K562 (cell line): ENCODE data around the gene SETD4. TPM values are rescaled to one million over a fixed set of nuclear protein-coding genes. Genes with fewer than 3 reads are reported as not detected.

Experiments used
- ATF1 ChIP-seq, 2 experiments: fragments of 450-650 bp in 1 of 2; IDR thresholded peaks; 2 replicates each; pipeline ENCODE4 v1.6.1; 2016; ENCODE audit warnings: missing compliant biosample characterization in 1 of 2, missing genetic modification characterization in 1 of 2
- BDP1 ChIP-seq: IDR thresholded peaks from 3 replicates; pipeline ENCODE4 v1.6.1; 2011; ENCODE audit not compliant: insufficient read length, insufficient read depth
- CTBP1 ChIP-seq: fragments of 450-650 bp; IDR thresholded peaks from 2 replicates; pipeline ENCODE4 v1.6.1; 2016; ENCODE audit warnings: borderline replicate concordance
- KDM5B ChIP-seq: fragments of 200-600 bp; sonication (generic); IDR thresholded peaks from 2 replicates; pipeline ENCODE4 v1.6.1; 2012; ENCODE audit warnings: low read depth, mild to moderate bottlenecking, moderate library complexity, low read length, control low read depth, inconsistent platforms; ENCODE audit not compliant: insufficient replicate concordance
- MEIS2 ChIP-seq: fragments of 450-650 bp; IDR thresholded peaks from 2 replicates; pipeline ENCODE4 v1.6.1; 2014; ENCODE audit warnings: mild to moderate bottlenecking; ENCODE audit not compliant: partially characterized antibody
- NFIC ChIP-seq: fragments of 450-650 bp; IDR thresholded peaks from 2 replicates; pipeline ENCODE4 v1.6.1; 2017; ENCODE audit warnings: mild to moderate bottlenecking, inconsistent platforms
- NRF1 ChIP-seq, 2 experiments: fragments of 450-650 bp; IDR thresholded peaks in 1 of 2; conservative IDR thresholded peaks in 1 of 2; 2 replicates each; pipeline ENCODE4 v1.6.1; 2014; ENCODE audit warnings: mild to moderate bottlenecking in 2 of 2
- PCBP1 ChIP-seq: fragments of 200-400 bp; formaldehyde crosslinking; IDR thresholded peaks from 2 replicates; pipeline ENCODE4 v1.6.1; 2018; ENCODE audit warnings: mild to moderate bottlenecking, low read depth, low read length; ENCODE audit not compliant: poor library complexity, severe bottlenecking
- POLR2A ChIP-seq: fragments of 450-650 bp; conservative IDR thresholded peaks from 2 replicates; pipeline ENCODE4 v1.6.1; 2016
- POLR2G ChIP-seq: fragments of 200-400 bp; formaldehyde crosslinking; IDR thresholded peaks from 2 replicates; pipeline ENCODE4 v1.6.1; 2017; ENCODE audit warnings: low read depth, mild to moderate bottlenecking, antibody characterized with exemption, low read length, moderate library complexity
- polyA plus RNA-seq, 8 experiments: library from polyadenylated mRNA; depleted of rRNA in 4 of 8; stranded (reverse) in 5 of 8; unstranded in 3 of 8; fragments of >200 nt; fragmentation: Nextera tagmentation in 2 of 8; fragmentation: Illumina TruSeq in 1 of 8; extraction: Ambion mirVana in 2 of 8; extraction: Trizol in 1 of 8; gene quantifications; 2 replicates each; pipeline versions ENCODE4 v1.2.1 to v1.2.3, GENCODE V29; 2011 to 2014; ENCODE audit warnings: inconsistent platforms in 1 of 8, missing spikeins in 1 of 8
- total RNA-seq, 7 experiments: library from RNA; depleted of rRNA in 6 of 7; stranded (reverse); fragments of >200 nt in 6 of 7; fragmentation: Illumina TruSeq in 2 of 7; extraction: Trizol in 2 of 7; gene quantifications; 2 replicates each; pipeline versions ENCODE4 v1.2.1 to v1.2.3, GENCODE V29; 2011 to 2021; ENCODE audit warnings: low replicate concordance in 1 of 7
- TF ChIP-seq, protein P1 (sequence below): fragments of 450-650 bp; IDR thresholded peaks from 2 replicates; pipeline ENCODE4 v1.6.1; 2016; ENCODE audit warnings: low read depth
- TF ChIP-seq, protein P2 (sequence below): sonication (generic); formaldehyde crosslinking; IDR thresholded peaks from 2 replicates; pipeline ENCODE4 v1.8.0; 2023; ENCODE audit warnings: mild to moderate bottlenecking, missing genetic modification reagents
- TF ChIP-seq, protein P3 (sequence below): sonication (generic); formaldehyde crosslinking; IDR thresholded peaks from 2 replicates; pipeline ENCODE4 v1.9.0; 2022; ENCODE audit warnings: mild to moderate bottlenecking, missing genetic modification reagents
- TF ChIP-seq, protein P4 (sequence below): sonication (generic); formaldehyde crosslinking; IDR thresholded peaks from 2 replicates; pipeline ENCODE4 v1.9.0; 2022; ENCODE audit warnings: mild to moderate bottlenecking, missing genetic modification reagents

SETD4 gene
- total and polyA plus RNA-seq, 9 of the 15 experiments (the other 6 are each of a cell fraction or from before 2014, with no cell fraction given): 16.1 to 51.3 (median 25.7) TPM

DNA sequence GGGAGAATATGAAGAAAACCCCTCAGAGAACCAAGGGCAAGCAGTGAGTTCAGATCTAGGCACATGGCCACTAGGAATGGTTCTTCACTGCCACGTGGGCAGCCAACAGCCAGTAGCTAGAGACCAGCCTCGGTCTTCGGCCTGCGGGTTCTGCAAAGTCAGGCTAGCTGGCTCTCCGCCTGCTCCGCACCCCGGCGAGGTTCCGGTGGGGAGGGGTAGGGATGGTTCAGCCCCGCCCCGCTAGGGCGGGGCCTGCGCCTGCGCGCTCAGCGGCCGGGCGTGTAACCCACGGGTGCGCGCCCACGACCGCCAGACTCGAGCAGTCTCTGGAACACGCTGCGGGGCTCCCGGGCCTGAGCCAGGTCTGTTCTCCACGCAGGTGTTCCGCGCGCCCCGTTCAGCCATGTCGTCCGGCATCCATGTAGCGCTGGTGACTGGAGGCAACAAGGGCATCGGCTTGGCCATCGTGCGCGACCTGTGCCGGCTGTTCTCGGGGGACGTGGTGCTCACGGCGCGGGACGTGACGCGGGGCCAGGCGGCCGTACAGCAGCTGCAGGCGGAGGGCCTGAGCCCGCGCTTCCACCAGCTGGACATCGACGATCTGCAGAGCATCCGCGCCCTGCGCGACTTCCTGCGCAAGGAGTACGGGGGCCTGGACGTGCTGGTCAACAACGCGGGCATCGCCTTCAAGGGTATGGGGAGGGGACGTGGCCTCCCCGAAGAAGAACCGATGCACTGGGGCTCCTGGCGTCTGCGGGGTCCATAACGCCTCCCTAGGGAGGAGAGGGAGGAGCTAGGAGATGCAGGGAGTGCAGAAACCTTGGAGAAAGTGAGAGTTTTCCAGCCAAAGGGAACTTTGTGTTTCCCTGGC is 9.6 kb upstream of the SETD4 start, which contains the start of gene CBR1 (continued):
- TF ChIP-seq CTBP1 (peak; percentile 11; the same call in 1 of the 2 replicates), POLR2G (peak; percentile 83), NRF1 (conservative IDR thresholded peaks at IDR 0.05 in 1 of 2, IDR thresholded peaks at IDR 0.05 in 1 of 2) (peak; percentile 92 to 94), PCBP1 (peak; percentile 57), KDM5B (peak; percentile 42), BDP1 (no peak), ATF1 (CRISPR knock-in tag; IDR thresholded peaks at IDR 0.05) (no peak), ATF1 (tag; IDR thresholded peaks at IDR 0.05) (peak; percentile 22; the same call in 1 of the 2 replicates), MEIS2 (peak; percentile 21), POLR2A (peak; percentile 69), NFIC (peak; percentile 91)
- TF ChIP-seq, protein P1, sequence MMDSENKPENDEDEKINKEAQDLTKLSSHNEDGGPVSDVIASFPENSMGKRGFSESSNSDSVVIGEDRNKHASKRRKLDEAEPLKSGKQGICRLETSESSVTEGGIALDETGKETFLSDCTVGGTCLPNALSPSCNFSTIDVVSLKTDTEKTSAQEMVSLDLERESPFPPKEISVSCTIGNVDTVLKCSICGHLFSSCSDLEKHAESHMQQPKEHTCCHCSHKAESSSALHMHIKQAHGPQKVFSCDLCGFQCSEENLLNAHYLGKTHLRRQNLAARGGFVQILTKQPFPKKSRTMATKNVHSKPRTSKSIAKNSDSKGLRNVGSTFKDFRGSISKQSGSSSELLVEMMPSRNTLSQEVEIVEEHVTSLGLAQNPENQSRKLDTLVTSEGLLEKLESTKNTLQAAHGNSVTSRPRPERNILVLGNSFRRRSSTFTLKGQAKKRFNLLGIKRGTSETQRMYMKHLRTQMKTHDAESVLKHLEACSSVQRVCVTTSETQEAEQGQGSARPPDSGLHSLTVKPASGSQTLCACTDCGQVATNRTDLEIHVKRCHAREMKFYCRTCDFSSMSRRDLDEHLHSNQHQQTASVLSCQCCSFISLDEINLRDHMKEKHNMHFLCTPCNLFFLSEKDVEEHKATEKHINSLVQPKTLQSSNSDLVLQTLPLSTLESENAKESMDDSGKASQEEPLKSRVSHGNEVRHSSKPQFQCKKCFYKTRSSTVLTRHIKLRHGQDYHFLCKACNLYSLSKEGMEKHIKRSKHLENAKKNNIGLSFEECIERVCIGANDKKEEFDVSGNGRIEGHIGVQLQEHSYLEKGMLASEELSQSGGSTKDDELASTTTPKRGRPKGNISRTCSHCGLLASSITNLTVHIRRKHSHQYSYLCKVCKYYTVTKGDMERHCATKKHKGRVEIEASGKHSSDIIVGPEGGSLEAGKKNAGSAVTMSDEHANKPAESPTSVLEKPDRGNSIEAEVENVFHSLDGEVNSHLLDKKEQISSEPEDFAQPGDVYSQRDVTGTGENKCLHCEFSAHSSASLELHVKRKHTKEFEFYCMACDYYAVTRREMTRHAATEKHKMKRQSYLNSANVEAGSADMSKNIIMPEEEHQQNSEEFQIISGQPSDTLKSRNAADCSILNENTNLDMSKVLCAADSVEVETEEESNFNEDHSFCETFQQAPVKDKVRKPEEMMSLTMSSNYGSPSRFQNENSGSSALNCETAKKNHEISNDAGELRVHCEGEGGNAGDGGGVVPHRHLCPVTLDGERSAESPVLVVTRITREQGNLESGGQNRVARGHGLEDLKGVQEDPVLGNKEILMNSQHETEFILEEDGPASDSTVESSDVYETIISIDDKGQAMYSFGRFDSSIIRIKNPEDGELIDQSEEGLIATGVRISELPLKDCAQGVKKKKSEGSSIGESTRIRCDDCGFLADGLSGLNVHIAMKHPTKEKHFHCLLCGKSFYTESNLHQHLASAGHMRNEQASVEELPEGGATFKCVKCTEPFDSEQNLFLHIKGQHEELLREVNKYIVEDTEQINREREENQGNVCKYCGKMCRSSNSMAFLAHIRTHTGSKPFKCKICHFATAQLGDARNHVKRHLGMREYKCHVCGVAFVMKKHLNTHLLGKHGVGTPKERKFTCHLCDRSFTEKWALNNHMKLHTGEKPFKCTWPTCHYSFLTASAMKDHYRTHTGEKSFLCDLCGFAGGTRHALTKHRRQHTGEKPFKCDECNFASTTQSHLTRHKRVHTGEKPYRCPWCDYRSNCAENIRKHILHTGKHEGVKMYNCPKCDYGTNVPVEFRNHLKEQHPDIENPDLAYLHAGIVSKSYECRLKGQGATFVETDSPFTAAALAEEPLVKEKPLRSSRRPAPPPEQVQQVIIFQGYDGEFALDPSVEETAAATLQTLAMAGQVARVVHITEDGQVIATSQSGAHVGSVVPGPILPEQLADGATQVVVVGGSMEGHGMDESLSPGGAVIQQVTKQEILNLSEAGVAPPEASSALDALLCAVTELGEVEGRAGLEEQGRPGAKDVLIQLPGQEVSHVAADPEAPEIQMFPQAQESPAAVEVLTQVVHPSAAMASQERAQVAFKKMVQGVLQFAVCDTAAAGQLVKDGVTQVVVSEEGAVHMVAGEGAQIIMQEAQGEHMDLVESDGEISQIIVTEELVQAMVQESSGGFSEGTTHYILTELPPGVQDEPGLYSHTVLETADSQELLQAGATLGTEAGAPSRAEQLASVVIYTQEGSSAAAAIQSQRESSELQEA: peak; percentile 71
- TF ChIP-seq, protein P2, sequence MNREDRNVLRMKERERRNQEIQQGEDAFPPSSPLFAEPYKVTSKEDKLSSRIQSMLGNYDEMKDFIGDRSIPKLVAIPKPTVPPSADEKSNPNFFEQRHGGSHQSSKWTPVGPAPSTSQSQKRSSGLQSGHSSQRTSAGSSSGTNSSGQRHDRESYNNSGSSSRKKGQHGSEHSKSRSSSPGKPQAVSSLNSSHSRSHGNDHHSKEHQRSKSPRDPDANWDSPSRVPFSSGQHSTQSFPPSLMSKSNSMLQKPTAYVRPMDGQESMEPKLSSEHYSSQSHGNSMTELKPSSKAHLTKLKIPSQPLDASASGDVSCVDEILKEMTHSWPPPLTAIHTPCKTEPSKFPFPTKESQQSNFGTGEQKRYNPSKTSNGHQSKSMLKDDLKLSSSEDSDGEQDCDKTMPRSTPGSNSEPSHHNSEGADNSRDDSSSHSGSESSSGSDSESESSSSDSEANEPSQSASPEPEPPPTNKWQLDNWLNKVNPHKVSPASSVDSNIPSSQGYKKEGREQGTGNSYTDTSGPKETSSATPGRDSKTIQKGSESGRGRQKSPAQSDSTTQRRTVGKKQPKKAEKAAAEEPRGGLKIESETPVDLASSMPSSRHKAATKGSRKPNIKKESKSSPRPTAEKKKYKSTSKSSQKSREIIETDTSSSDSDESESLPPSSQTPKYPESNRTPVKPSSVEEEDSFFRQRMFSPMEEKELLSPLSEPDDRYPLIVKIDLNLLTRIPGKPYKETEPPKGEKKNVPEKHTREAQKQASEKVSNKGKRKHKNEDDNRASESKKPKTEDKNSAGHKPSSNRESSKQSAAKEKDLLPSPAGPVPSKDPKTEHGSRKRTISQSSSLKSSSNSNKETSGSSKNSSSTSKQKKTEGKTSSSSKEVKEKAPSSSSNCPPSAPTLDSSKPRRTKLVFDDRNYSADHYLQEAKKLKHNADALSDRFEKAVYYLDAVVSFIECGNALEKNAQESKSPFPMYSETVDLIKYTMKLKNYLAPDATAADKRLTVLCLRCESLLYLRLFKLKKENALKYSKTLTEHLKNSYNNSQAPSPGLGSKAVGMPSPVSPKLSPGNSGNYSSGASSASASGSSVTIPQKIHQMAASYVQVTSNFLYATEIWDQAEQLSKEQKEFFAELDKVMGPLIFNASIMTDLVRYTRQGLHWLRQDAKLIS (CRISPR knock-in tag): no peak
- TF ChIP-seq, protein P3, sequence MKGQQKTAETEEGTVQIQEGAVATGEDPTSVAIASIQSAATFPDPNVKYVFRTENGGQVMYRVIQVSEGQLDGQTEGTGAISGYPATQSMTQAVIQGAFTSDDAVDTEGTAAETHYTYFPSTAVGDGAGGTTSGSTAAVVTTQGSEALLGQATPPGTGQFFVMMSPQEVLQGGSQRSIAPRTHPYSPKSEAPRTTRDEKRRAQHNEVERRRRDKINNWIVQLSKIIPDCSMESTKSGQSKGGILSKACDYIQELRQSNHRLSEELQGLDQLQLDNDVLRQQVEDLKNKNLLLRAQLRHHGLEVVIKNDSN (CRISPR knock-in tag): peak; percentile 89
- TF ChIP-seq, protein P4, sequence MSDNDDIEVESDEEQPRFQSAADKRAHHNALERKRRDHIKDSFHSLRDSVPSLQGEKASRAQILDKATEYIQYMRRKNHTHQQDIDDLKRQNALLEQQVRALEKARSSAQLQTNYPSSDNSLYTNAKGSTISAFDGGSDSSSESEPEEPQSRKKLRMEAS (CRISPR knock-in tag): peak; percentile 73
